HPDE6-E6E7 (cell line): Measurements from ENCODE around the gene C9orf153.
"Not testable (repeated sequence)": the region's sequence is repeated elsewhere in the genome, so short reads cannot be mapped to it uniquely, and the experiment has no call there.

Experiments
- DNase-seq: peaks from one replicate; pipeline ENCODE4 v3.0.0; 2011; ENCODE audit warnings: missing footprints; ENCODE audit errors: extremely low spot score

The C9orf153 gene

GRCh38 chr9:86263876-86264275 lies 4.4 kb upstream of the C9orf153 start:
- no peak for DNase-seq

GRCh38 chr9:86262492-86262891 lies 3.0 kb upstream of the C9orf153 start:
- DNase-seq = no peak

DNA sequence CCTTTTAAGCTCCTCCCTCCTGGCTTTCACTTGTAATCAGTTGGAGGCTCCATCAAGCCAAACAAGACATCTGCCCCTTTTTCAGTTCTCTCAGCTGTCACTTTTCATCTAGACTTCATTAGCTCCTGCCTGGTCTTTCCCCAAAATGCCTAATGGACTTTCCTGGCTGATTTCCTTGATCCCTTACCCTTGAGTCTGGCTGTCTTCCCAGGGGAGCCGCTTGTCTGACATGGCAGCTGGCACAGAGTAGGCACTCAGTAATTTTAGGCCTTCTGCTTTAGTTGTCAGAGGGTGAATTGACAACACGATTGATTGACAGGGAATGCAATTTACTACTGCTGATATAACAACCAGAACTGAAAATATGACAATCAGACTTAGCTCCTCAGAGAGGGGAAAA lies 2.1 kb downstream of the C9orf153 start:
- no peak for DNase-seq

- no peak for DNase-seq
These were observed 2.8 kb downstream of the C9orf153 start for GRCh38 chr9:86256653-86257052.

DNA sequence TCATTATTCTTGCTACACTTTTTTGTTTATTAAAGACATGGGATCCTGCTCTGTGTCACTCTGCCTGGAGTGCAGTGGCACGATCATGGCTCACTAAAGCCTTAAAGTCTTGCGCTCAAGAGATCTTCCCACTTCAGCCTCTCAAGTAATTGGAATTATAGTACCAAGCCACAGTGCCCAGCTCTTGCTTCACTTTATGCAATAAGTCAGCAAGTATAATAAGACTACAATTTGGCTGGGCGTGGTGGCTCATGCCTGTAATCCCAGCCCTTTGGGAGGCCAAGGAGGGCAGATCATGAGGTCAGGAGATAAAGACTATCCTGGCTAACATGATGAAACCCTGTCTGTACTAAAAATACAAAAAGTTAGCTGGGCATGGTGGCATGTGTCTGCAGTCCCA lies 5.9 kb downstream of the C9orf153 start:
- no peak for DNase-seq

DNA sequence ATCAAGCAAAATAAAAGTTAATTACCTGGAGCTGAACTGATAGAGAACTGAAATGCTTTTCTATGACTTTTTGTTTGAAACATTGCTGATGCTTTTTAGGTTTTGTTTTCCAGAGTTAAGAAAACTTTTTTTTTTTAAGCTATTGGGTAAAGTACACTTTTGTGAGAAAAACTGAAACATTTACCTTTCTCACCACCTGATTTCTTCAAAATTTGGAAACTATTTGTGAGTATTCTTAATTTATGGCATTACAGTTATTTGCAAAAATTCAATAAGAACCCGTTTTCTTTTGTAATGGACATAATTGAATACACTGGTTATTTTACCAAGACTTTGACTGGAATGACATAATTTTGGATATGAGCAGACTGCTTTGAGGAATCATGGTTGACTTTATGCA lies 6.6 kb downstream of the C9orf153 start:
- DNase-seq = no peak

- DNase-seq = no peak
These were observed 9.3 kb downstream of the C9orf153 start for GRCh38 chr9:86250123-86250522.

- DNase-seq = no peak
These were observed 10.7 kb downstream of the C9orf153 start for GRCh38 chr9:86248746-86249145.

GRCh38 chr9:86246752-86247161 lies 12.7 kb downstream of the C9orf153 start:
- no peak for DNase-seq

GRCh38 chr9:86242071-86242470 lies 17.4 kb downstream of the C9orf153 start:
- no peak for DNase-seq

DNA sequence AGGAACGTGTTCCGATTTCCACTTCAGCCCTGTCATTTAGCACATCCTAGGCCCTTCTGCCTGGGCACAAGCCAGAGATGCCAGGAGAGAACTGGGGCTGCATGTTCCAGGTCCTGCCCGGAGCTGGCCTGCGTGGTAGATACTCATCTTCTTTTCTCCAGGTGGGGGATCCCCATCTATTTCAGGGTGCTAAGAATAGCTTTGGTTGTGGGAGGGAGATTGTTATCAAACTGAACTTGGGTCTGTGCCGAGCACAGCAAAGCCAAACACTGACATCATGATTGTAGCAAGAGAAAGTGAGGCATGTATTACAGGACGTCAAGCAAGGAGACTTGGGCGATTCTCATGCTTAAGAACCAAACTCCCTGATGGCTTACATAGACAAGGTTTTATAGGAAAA lies 18.2 kb downstream of the C9orf153 start:
- no peak for DNase-seq

DNA sequence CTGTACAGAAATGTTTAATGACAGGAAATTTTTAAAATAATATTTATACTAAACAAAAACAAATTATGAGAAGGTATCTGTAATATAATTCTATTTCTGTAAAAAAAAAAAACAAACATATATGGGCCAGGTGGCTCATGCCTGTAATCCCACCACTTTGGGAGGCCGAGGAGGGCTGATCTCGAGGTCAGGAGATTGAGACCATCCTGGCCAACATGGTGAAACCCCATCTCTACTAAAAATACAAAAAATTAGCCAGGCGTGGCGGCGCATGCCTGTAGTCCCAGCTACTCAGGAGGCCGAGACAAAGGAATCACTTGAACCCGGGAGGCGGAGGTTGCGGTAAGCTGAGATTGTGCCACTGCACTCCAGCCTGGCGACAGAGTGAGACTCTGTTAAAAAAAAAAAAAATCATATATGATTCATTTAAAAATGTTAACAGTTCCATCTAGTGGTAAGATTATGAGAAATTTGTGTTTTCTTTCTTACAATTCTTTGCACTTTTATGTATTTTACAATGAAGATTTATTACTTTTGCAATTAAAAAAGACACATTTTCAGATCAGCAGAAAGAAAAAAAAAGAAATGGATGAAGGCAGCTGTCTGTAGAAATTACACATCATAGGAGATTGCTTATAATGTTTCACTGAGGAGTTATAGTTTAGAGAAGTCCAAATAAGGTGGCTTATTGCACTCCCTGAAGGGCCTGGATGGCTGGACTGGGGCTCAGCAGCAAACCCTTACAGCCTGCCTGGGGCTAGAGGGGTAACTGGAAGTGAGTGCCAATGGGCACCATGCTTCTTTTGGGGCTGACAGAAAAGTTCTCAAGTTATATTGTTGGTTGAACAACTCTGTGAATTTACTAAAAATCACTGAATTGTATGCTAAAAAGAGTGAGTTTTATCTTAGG lies 20.3 kb downstream of the C9orf153 start:
- DNase-seq = no peak

GRCh38 chr9:86230858-86231257 lies 28.6 kb downstream of the C9orf153 start:
- DNase-seq = no peak

DNA sequence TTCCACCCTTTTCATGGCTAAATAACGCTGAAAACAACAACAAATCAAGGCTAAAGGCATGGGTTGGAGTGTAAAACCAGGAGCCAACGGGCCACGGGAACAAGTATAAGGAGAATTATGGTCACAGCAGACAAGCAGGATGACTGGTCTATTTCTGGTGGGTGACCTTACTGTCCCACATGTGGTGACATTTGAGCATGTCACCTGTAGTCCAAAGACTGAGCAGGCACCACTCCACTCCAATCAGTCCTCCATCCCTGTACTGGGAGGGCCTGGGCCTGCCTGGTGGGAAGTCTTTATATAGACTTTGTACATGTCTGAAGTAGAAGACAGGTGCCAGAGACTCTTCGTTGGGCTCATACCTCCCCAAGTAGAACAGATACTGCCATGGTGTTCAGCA lies 36.8 kb downstream of the C9orf153 start:
- DNase-seq = no peak

- DNase-seq = no peak
These were observed 39.9 kb downstream of the C9orf153 start for GRCh38 chr9:86219606-86220005.

GRCh38 chr9:86217076-86217755 lies 42.2 kb downstream of the C9orf153 start:
- no peak for DNase-seq

DNA sequence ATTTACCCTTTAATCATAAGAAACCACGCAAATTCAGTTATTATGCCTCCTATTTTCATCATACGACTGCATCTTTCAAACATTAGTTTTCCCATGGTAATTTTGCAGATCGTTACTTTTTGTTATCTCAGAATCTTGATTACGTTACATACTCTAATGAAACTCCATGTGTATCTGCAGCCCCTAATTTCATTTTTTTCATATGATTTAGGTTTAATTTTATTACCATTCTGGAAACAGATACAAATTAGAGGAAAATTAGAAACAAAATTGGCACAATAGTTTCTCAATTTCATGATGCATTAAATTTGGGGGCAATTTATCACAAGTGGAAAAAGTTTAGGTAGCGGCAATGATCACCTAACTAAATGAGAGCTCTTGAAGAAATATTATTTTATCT lies 52.3 kb downstream of the C9orf153 start:
- no peak for DNase-seq

GRCh38 chr9:86202338-86202882 lies 57.0 kb downstream of the C9orf153 start:
- peak; percentile 33 for DNase-seq

- no peak for DNase-seq
These were observed 57.8 kb downstream of the C9orf153 start for GRCh38 chr9:86201474-86202337.

- no peak for DNase-seq
These were observed 58.8 kb downstream of the C9orf153 start for GRCh38 chr9:86200599-86201162.

DNA sequence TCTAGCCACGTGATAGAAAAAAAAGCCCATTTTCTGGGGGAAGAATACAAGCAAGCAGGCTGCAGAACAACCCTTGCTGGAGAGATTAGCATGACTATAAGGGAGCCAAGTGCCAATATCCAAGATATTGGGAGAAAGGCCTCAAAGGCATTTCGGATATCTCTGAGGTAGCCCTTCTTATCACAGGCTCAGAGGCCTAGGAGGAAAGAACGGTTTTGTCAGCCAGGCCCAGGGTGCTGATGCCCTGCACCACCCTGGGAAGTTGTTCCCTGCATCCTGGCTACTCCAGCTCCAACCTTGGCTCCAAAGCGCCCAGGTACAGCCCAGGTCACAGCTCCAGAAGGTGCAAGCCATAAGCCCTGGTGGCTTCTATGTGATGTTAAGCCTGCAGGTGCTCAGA lies 66.4 kb downstream of the C9orf153 start:
- no peak for DNase-seq

DNA sequence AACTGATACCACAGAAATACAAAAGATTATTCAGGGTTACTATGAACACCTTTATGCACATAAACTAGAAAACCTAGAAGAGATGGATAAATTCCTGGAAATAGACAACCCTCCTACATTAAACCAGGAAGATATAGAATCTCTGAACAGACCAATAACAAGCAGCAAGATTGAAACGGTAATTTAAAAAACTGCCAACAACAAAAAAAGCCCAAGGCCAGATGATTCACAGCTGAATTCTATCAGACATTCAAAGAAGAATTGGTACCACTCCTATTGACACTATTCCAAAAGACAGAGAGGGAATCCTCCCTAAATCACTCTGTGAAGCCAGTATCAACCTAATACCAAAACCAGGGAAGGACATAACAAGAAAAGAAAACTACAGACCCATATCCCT lies 68.8 kb downstream of the C9orf153 start:
- DNase-seq = not testable (repeated sequence)
